ENCODE results near the gene KCNN3.

KCNN3 gene

GRCh38 chr1:154758346-154758745 is 111.7 kb downstream of the KCNN3 start:
- in situ Hi-C loops (cut with HindIII; ENCODE audit: low sequenced_read_pairs), result no loop called here

GRCh38 chr1:154756793-154757548 is 113.1 kb downstream of the KCNN3 start:
- in situ Hi-C loops (cut with HindIII; ENCODE audit: low sequenced_read_pairs), result no loop called here

- in situ Hi-C loops (cut with HindIII; ENCODE audit: low sequenced_read_pairs), result no loop called here
Observed at GRCh38 chr1:154755858-154756730, 114.0 kb downstream of the KCNN3 start.

GRCh38 chr1:154753426-154753825 is 116.7 kb downstream of the KCNN3 start:
- in situ Hi-C loops (cut with HindIII; ENCODE audit: low sequenced_read_pairs), result no loop called here

GRCh38 chr1:154752273-154753030 is 117.6 kb downstream of the KCNN3 start:
- in situ Hi-C loops (cut with HindIII; ENCODE audit: low sequenced_read_pairs), result no loop called here

- in situ Hi-C loops (cut with HindIII; ENCODE audit: low sequenced_read_pairs), result no loop called here
Observed at GRCh38 chr1:154751690-154752089, 118.4 kb downstream of the KCNN3 start.

- in situ Hi-C loops (cut with HindIII; ENCODE audit: low sequenced_read_pairs), result no loop called here
Observed at GRCh38 chr1:154750681-154751665, 119.1 kb downstream of the KCNN3 start.

- in situ Hi-C loops (cut with HindIII; ENCODE audit: low sequenced_read_pairs), result loop anchor here (10.0 kb wide), 1 partner anchor 54 kb away; no protein-coding TSS in a partner anchor
Observed at GRCh38 chr1:154749078-154749760, 120.9 kb downstream of the KCNN3 start.

- in situ Hi-C loops (cut with HindIII; ENCODE audit: low sequenced_read_pairs), result loop anchor here (10.0 kb wide), 1 partner anchor 54 kb away; no protein-coding TSS in a partner anchor
Observed at GRCh38 chr1:154748405-154748775, 121.7 kb downstream of the KCNN3 start.

GRCh38 chr1:154747740-154748404 is 122.2 kb downstream of the KCNN3 start:
- in situ Hi-C loops (cut with HindIII; ENCODE audit: low sequenced_read_pairs), result loop anchor here (10.0 kb wide), 1 partner anchor 53 kb away; no protein-coding TSS in a partner anchor

- in situ Hi-C loops (cut with HindIII; ENCODE audit: low sequenced_read_pairs), result loop anchor here (10.0 kb wide), 1 partner anchor 53 kb away; no protein-coding TSS in a partner anchor
Observed at GRCh38 chr1:154747380-154747739, 122.7 kb downstream of the KCNN3 start.

- in situ Hi-C loops (cut with HindIII; ENCODE audit: low sequenced_read_pairs), result loop anchor here (10.0 kb wide), 1 partner anchor 52 kb away; no protein-coding TSS in a partner anchor
Observed at GRCh38 chr1:154746622-154747299, 123.3 kb downstream of the KCNN3 start.

GRCh38 chr1:154745750-154746425 is 124.2 kb downstream of the KCNN3 start:
- in situ Hi-C loops (cut with HindIII; ENCODE audit: low sequenced_read_pairs), result loop anchor here (10.0 kb wide), 1 partner anchor 51 kb away; no protein-coding TSS in a partner anchor

GRCh38 chr1:154745286-154745731 is 124.8 kb downstream of the KCNN3 start:
- in situ Hi-C loops (cut with HindIII; ENCODE audit: low sequenced_read_pairs), result loop anchor here (10.0 kb wide), 1 partner anchor 51 kb away; no protein-coding TSS in a partner anchor

- in situ Hi-C loops (cut with HindIII; ENCODE audit: low sequenced_read_pairs), result loop anchor here (10.0 kb wide), 1 partner anchor 50 kb away; no protein-coding TSS in a partner anchor
Observed at GRCh38 chr1:154744352-154745035, 125.6 kb downstream of the KCNN3 start.

- in situ Hi-C loops (cut with HindIII; ENCODE audit: low sequenced_read_pairs), result loop anchor here (10.0 kb wide), 1 partner anchor 49 kb away; no protein-coding TSS in a partner anchor
Observed at GRCh38 chr1:154743526-154744036, 126.5 kb downstream of the KCNN3 start.
